Esophagus squamous epithelium (tissue), 5 donors: Measurements from ENCODE around the gene IFNAR2. TPM values are rescaled to one million over a fixed set of nuclear protein-coding genes. Genes with fewer than 3 reads are reported as not detected.

Experiments
- DNase-seq: peaks from one replicate; lab custom pipeline; 2025; lab: John Stamatoyannopoulos, UW
- H3K27ac ChIP-seq, 4 donors: fragments of 200-600 bp; sonication (generic); one replicate each; pipeline ENCODE4 v1.5.1; 2016 to 2019; ENCODE audit warnings: mild to moderate bottlenecking in 1 of 4
- H3K27me3 ChIP-seq, 4 donors: fragments of 200-600 bp; sonication (generic); 1 replicate in 3 of 4; 2 replicates in 1 of 4; pipeline versions ENCODE4 v1.5.1 to v1.6.0; 2017 to 2021; ENCODE audit warnings: antibody characterized with exemption in 1 of 4
- H3K36me3 ChIP-seq, 3 donors: fragments of 200-600 bp; sonication (generic); one replicate each; pipeline ENCODE4 v1.5.1; 2016 to 2019
- H3K4me1 ChIP-seq, 3 donors: fragments of 200-600 bp; sonication (generic); one replicate each; pipeline ENCODE4 v1.5.1; 2017 to 2019
- H3K4me3 ChIP-seq, 4 donors: fragments of 200-600 bp; sonication (generic); 1 replicate in 3 of 4; 2 replicates in 1 of 4; pipeline ENCODE4 v1.5.1; 2016 to 2019; ENCODE audit warnings: mild to moderate bottlenecking in 2 of 4, moderate library complexity in 1 of 4
- H3K9me3 ChIP-seq, 3 donors: fragments of 200-600 bp; sonication (generic); one replicate each; pipeline ENCODE4 v1.5.1; 2016 to 2019
- POLR2A ChIP-seq, 4 donors: fragments of 450-650 bp; IDR thresholded peaks; one replicate each; pipeline ENCODE4 v1.6.1; 2017; ENCODE audit warnings: antibody characterized with exemption in 4 of 4, mild to moderate bottlenecking in 4 of 4, moderate library complexity in 3 of 4
- WGBS, 2 donors: methylation state at CpG; one replicate each; pipeline ENCODE4 v1.1.5; 2018; 5-methylcytosine and 5-hydroxymethylcytosine counted together
- intact Hi-C: fragments of 100-400 bp; cut with DNase I; formaldehyde crosslinking; loops from one replicate; pipeline ENCODE4 v1.15.0; 2022
- total RNA-seq, 4 donors: library from RNA; depleted of rRNA; stranded (reverse); fragments of >200 nt; gene quantifications; one replicate each; pipeline ENCODE4 v1.1.0, GENCODE V29; 2016
- TF ChIP-seq, protein P1 (sequence below), 6 experiments: fragments of 450-650 bp in 4 of 6; fragments of 200-600 bp in 2 of 6; sonication (generic) in 2 of 6; IDR thresholded peaks; one replicate each; pipeline ENCODE4 v1.5.1; 2016 to 2019; ENCODE audit warnings: antibody characterized with exemption in 6 of 6, mild to moderate bottlenecking in 4 of 6, moderate library complexity in 4 of 6
- donor health status: DM: yes; HTN: yes; CAD: no.

Gene IFNAR2
- total RNA-seq, 4 donors from 2014 or later: 4.0 to 13.3 (median 7.0) TPM

DNA sequence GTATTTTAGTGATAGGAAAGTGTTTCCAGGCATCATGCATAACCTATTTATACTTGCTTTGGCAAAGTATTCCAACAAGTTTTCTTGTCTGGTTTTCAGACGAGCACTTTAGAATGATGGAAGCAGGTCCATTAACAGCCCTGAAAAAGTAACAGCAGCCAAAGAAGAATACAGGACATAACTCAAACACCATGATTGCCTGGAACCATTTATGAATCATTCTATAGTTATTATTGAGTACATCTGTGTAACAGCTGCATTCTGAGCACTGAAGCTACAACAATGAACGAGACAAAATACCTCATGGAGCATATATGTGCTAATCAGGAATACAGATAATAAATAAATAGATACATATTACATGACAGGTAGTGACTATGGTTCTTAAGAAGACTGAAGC lies 49.0 kb downstream of the IFNAR2 start:
- Histone ChIP-seq H3K27ac (no peak overlapping the region), H3K4me3 (no peak overlapping the region), H3K4me1 (no peaks in the 10 kb centered on the region), H3K27me3 (no peaks in the 10 kb centered on the region), H3K9me3 (peaks cover 0 to 6% (median 0%) of the 10 kb centered on the region in 3 donors), H3K36me3 (peaks cover 8 to 99% (median 12%) of the 10 kb centered on the region in 3 donors)
- DNase-seq: no peak
- WGBS, 2 donors: 63 to 68% methylated on average over 2 of the region's 2 CpGs
- TF ChIP-seq, protein P1, sequence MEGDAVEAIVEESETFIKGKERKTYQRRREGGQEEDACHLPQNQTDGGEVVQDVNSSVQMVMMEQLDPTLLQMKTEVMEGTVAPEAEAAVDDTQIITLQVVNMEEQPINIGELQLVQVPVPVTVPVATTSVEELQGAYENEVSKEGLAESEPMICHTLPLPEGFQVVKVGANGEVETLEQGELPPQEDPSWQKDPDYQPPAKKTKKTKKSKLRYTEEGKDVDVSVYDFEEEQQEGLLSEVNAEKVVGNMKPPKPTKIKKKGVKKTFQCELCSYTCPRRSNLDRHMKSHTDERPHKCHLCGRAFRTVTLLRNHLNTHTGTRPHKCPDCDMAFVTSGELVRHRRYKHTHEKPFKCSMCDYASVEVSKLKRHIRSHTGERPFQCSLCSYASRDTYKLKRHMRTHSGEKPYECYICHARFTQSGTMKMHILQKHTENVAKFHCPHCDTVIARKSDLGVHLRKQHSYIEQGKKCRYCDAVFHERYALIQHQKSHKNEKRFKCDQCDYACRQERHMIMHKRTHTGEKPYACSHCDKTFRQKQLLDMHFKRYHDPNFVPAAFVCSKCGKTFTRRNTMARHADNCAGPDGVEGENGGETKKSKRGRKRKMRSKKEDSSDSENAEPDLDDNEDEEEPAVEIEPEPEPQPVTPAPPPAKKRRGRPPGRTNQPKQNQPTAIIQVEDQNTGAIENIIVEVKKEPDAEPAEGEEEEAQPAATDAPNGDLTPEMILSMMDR (IDR thresholded peaks at IDR 0.05): no peak
- TF ChIP-seq POLR2A (IDR thresholded peaks at IDR 0.05): no peak
- intact Hi-C loops: no loop called here

DNA sequence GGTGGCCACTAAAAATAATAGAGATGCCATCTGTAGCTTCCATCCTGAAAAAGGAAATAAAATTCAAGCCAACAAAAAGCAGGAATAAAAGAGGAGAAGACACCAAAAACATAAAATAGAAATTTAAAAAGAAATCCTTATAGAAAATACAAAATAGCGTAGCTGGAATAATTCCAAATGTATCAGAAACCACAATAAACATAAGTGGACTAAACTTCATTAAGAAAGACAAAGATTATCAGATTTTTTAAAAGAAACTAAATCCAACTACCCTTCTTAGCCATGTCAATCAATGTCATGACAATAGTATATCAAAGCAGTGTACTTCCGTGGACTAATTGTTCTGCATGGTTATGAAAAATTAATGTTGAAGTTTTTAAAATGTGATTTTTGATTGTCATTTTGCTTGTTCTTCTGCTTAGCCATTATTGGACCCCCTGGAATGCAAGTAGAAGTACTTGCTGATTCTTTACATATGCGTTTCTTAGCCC lies 49.6 kb downstream of the IFNAR2 start:
- no peak overlapping the region for H3K4me3 ChIP-seq
- no peak for DNase-seq
- TF ChIP-seq POLR2A (IDR thresholded peaks at IDR 0.05): no peak
- TF ChIP-seq, protein P1 (IDR thresholded peaks at IDR 0.05): no peak
- no peaks in the 10 kb centered on the region for H3K4me1 ChIP-seq
- 93 to 97% methylated on average over 3 of the region's 3 CpGs for WGBS, 2 donors
- intact Hi-C loops: no loop called here
- no peaks in the 10 kb centered on the region for H3K27me3 ChIP-seq
- peaks cover 8 to 99% (median 13%) of the 10 kb centered on the region in 3 donors for H3K36me3 ChIP-seq
- no peak overlapping the region for H3K27ac ChIP-seq
- peaks cover 0 to 6% (median 0%) of the 10 kb centered on the region in 3 donors for H3K9me3 ChIP-seq

Other genes starting within 250 kb of the IFNAR2 start
- gene OLIG2, start 204.0 kb upstream of the IFNAR2 start, total RNA-seq: not detected
- not detected for gene OLIG1, start 159.8 kb upstream of the IFNAR2 start, total RNA-seq
- gene IL10RB, start 36.4 kb downstream of the IFNAR2 start, total RNA-seq: 10 to 100 TPM; 28.1 to 47.7 (median 32.3) TPM
- gene IFNAR1, start 95.0 kb downstream of the IFNAR2 start, total RNA-seq: 10 to 100 TPM; 12.4 to 19.3 (median 15.5) TPM
- gene IFNGR2, start 173.5 kb downstream of the IFNAR2 start, total RNA-seq: 10 to 100 TPM; 43.0 to 65.6 (median 61.1) TPM